Measurements from ENCODE around the gene LCE2B.
"Not testable (repeated sequence)": the region's sequence is repeated elsewhere in the genome, so short reads cannot be mapped to it uniquely, and the experiment has no call there.

The LCE2B gene, protein sequence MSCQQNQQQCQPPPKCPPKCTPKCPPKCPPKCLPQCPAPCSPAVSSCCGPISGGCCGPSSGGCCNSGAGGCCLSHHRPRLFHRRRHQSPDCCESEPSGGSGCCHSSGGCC

GRCh38 chr1:152685823-152686222, at the start of gene LCE2B:
Gene LCE2B, plus strand, starts transcription at chr1:152686123. Its CDS starts 721 bp downstream, at chr1:152686844.
- POLR2A ChIA-PET; CTCF ChIA-PET; DNase-seq (ENCODE audit: extremely low spot score): not testable (repeated sequence)

DNA sequence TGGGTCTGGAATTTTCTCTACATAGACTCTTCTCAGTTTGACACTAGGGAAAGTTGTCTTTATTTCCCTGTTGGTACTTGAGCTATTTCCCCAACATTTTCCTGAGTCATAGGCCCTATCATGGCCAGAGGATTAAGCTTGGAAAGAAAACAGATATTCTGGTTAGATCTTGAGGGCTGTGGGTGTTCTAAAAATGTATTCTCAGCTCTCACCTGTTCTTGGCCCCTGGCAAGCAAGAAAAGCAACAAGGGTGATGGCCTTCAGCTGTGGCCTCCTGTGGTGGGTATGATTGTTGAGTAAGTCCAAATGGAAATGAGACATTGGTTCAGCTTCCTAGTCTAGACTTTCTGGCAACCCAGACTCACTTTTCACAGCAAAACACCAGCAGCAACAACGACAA, 45.6 kb upstream of the LCE2B start:
- ChIA-PET POLR2A (no interaction called here), CTCF (no interaction called here)
- DNase-seq (ENCODE audit: extremely low spot score): no peak
- TF ChIP-seq, protein P1, sequence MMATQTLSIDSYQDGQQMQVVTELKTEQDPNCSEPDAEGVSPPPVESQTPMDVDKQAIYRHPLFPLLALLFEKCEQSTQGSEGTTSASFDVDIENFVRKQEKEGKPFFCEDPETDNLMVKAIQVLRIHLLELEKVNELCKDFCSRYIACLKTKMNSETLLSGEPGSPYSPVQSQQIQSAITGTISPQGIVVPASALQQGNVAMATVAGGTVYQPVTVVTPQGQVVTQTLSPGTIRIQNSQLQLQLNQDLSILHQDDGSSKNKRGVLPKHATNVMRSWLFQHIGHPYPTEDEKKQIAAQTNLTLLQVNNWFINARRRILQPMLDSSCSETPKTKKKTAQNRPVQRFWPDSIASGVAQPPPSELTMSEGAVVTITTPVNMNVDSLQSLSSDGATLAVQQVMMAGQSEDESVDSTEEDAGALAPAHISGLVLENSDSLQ (IDR thresholded peaks at IDR 0.05): no peak
- no peak for TF ChIP-seq L3MBTL2 (conservative IDR thresholded peaks at IDR 0.05)
- TF ChIP-seq CTBP1 (IDR thresholded peaks at IDR 0.05; ENCODE audit: borderline replicate concordance): no peak
- TF ChIP-seq BHLHE40 (IDR thresholded peaks at IDR 0.05; ENCODE audit: borderline replicate concordance): no peak

- POLR2A ChIA-PET: no interaction called here
- no peak for DNase-seq (ENCODE audit: extremely low spot score)
- CTCF ChIA-PET: interaction anchor here (0.9 kb wide), 1 partner anchor 10 kb away, joined by 3 read pairs; no protein-coding TSS in a partner anchor
- TF ChIP-seq SUZ12 (IDR thresholded peaks at IDR 0.05) (no peak), CTBP1 (IDR thresholded peaks at IDR 0.05; ENCODE audit: borderline replicate concordance) (no peak), L3MBTL2 (conservative IDR thresholded peaks at IDR 0.05) (no peak), ELF4 (IDR thresholded peaks at IDR 0.05) (no peak), LEF1 (IDR thresholded peaks at IDR 0.05; ENCODE audit: borderline replicate concordance) (no peak), TARDBP (IDR thresholded peaks at IDR 0.05) (no peak), SP1 (IDR thresholded peaks at IDR 0.05) (no peak), HDGF (IDR thresholded peaks at IDR 0.05; ENCODE audit: borderline replicate concordance) (no peak), NFRKB (IDR thresholded peaks at IDR 0.05) (no peak), FOXK2 (IDR thresholded peaks at IDR 0.05) (no peak)
- TF ChIP-seq, protein P1 (IDR thresholded peaks at IDR 0.05): no peak
Observed at GRCh38 chr1:152643945-152644344, 42.0 kb upstream of the LCE2B start.

DNA sequence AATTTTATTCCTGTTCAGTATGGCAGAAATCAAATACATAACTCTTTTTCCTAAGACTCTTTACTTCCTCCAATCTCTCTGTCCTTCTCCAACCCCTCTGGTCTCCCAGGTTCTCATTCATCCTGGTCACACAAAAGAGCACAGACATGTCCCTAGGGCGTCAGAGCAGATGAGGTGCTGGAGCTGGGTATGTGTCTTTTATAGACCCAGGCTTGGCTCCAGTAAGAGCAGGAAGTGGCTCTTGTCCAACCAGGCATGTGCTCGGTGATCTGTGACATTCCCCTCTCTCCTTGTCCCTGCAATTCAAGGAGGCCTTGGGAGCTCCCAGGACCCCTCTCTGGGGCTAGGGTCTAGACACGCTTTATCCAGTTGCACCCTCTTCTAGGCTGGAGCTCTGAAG, 40.8 kb upstream of the LCE2B start:
- no peak for TF ChIP-seq LEF1 (IDR thresholded peaks at IDR 0.05; ENCODE audit: borderline replicate concordance)
- TF ChIP-seq NFRKB (IDR thresholded peaks at IDR 0.05): no peak
- no peak for TF ChIP-seq ARNT (IDR thresholded peaks at IDR 0.05)
- no peak for TF ChIP-seq BHLHE40 (IDR thresholded peaks at IDR 0.05; ENCODE audit: borderline replicate concordance)
- TF ChIP-seq L3MBTL2 (conservative IDR thresholded peaks at IDR 0.05): no peak
- no peak for TF ChIP-seq TARDBP (IDR thresholded peaks at IDR 0.05)
- no peak for TF ChIP-seq ZNF384 (IDR thresholded peaks at IDR 0.05)
- no peak for TF ChIP-seq FOXA1 (IDR thresholded peaks at IDR 0.05)
- TF ChIP-seq ELF4 (IDR thresholded peaks at IDR 0.05): no peak
- TF ChIP-seq CTBP1 (IDR thresholded peaks at IDR 0.05; ENCODE audit: borderline replicate concordance): no peak
- TF ChIP-seq FOXM1 (IDR thresholded peaks at IDR 0.05; ENCODE audit: borderline replicate concordance): no peak
- TF ChIP-seq SP1 (IDR thresholded peaks at IDR 0.05): no peak
- TF ChIP-seq SUZ12 (IDR thresholded peaks at IDR 0.05): no peak
- TF ChIP-seq HDGF (IDR thresholded peaks at IDR 0.05; ENCODE audit: borderline replicate concordance): no peak
- no peak for TF ChIP-seq FOXK2 (IDR thresholded peaks at IDR 0.05)
- TF ChIP-seq, protein P1 (IDR thresholded peaks at IDR 0.05): no peak
- ChIA-PET CTCF (no interaction called here), POLR2A (no interaction called here)
- DNase-seq (ENCODE audit: extremely low spot score): no peak

DNA sequence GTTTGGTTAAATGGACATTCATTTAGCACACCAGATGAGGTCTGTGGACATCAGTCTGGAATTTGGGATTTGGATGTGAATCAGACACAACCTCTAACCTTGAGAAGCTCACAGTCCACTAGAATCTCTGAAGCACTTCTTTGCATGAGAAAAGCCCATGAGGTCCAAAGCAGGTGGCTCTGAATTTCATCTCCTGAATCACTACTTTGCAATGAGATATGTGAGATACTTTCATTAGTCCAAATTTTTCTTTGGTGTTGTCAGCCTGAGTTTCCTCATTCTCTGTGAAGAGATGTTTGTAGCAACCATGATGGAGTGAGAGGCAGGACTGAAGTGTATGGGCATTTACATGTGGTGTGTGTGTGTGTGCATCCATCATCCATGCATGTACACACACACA, 39.3 kb upstream of the LCE2B start:
- no peak for DNase-seq (ENCODE audit: extremely low spot score)
- no peak for TF ChIP-seq LEF1 (IDR thresholded peaks at IDR 0.05; ENCODE audit: borderline replicate concordance)
- TF ChIP-seq HDGF (IDR thresholded peaks at IDR 0.05; ENCODE audit: borderline replicate concordance): no peak
- TF ChIP-seq, protein P1 (IDR thresholded peaks at IDR 0.05): no peak
- TF ChIP-seq ELF4 (IDR thresholded peaks at IDR 0.05): no peak
- ChIA-PET CTCF (no interaction called here), POLR2A (no interaction called here)

GRCh38 chr1:152654110-152654509, 31.8 kb upstream of the LCE2B start:
- ChIA-PET POLR2A (no interaction called here), CTCF (interaction anchor here (0.6 to 1.4 kb wide), 8 partner anchors 10 to 584 kb away, joined by 3 to 6 read pairs (median 3); partner anchors contain the start of gene LCE3A)
- TF ChIP-seq ZNF384 (IDR thresholded peaks at IDR 0.05) (peak; percentile 92), BHLHE40 (IDR thresholded peaks at IDR 0.05; ENCODE audit: borderline replicate concordance) (no peak)
- DNase-seq (ENCODE audit: extremely low spot score): peak; percentile 75

GRCh38 chr1:152656459-152656858, 29.5 kb upstream of the LCE2B start:
- TF ChIP-seq LEF1 (IDR thresholded peaks at IDR 0.05; ENCODE audit: borderline replicate concordance) (no peak), ELF4 (IDR thresholded peaks at IDR 0.05) (no peak), FOXM1 (IDR thresholded peaks at IDR 0.05; ENCODE audit: borderline replicate concordance) (no peak), NFRKB (IDR thresholded peaks at IDR 0.05) (no peak), SUZ12 (IDR thresholded peaks at IDR 0.05) (no peak), FOXK2 (IDR thresholded peaks at IDR 0.05) (no peak), CTBP1 (IDR thresholded peaks at IDR 0.05; ENCODE audit: borderline replicate concordance) (no peak), ZNF384 (IDR thresholded peaks at IDR 0.05) (no peak), TARDBP (IDR thresholded peaks at IDR 0.05) (no peak), FOXA1 (IDR thresholded peaks at IDR 0.05) (no peak), SP1 (IDR thresholded peaks at IDR 0.05) (no peak), HDGF (IDR thresholded peaks at IDR 0.05; ENCODE audit: borderline replicate concordance) (no peak), L3MBTL2 (conservative IDR thresholded peaks at IDR 0.05) (no peak), ARNT (IDR thresholded peaks at IDR 0.05) (no peak), BHLHE40 (IDR thresholded peaks at IDR 0.05; ENCODE audit: borderline replicate concordance) (no peak)
- TF ChIP-seq, protein P1 (IDR thresholded peaks at IDR 0.05): no peak
- POLR2A ChIA-PET: no interaction called here
- CTCF ChIA-PET: no interaction called here
- DNase-seq (ENCODE audit: extremely low spot score): no peak
